Measurements from ENCODE around the gene TBCC. TPM values are rescaled to one million over a fixed set of nuclear protein-coding genes. Genes with fewer than 3 reads are reported as not detected.

The TBCC gene
- total and polyA plus RNA-seq, 4 donors: 6.9 to 13.5 (median 11.7) TPM

- TF ChIP-seq REST (IDR thresholded peaks at IDR 0.05): no peak
These were observed 10.8 kb upstream of the TBCC start (continued) for GRCh38 chr6:42756722-42757121.

GRCh38 chr6:42754759-42755158, 8.9 kb upstream of the TBCC start:
- no peak overlapping the region for H3K27ac ChIP-seq (ENCODE audit: low read depth in 1 of 2, low read length in 2 of 2)
- TF ChIP-seq EGR1 (IDR thresholded peaks at IDR 0.05; ENCODE audit: low read depth in 2 of 2) (no peak), HNF4A (conservative IDR thresholded peaks at IDR 0.05) (no peak), NR2F2 (IDR thresholded peaks at IDR 0.05) (no peak), HNF4G (IDR thresholded peaks at IDR 0.05) (no peak), SP1 (IDR thresholded peaks at IDR 0.05) (no peak), CTCF (IDR thresholded peaks at IDR 0.05; ENCODE audit: low read depth, low read length, missing input control) (no peak), FOXA2 (IDR thresholded peaks at IDR 0.05) (no peak), ZBTB33 (IDR thresholded peaks at IDR 0.05) (no peak), ATF3 (IDR thresholded peaks at IDR 0.05) (no peak), RXRA (IDR thresholded peaks at IDR 0.05) (no peak), RAD21 (IDR thresholded peaks at IDR 0.05) (no peak), MAX (IDR thresholded peaks at IDR 0.05) (no peak), YY1 (IDR thresholded peaks at IDR 0.05) (no peak), REST (IDR thresholded peaks at IDR 0.05) (no peak), TAF1 (conservative IDR thresholded peaks at IDR 0.05) (no peak), JUND (IDR thresholded peaks at IDR 0.05) (no peak), GABPA (IDR thresholded peaks at IDR 0.05 in 1 of 2, conservative IDR thresholded peaks at IDR 0.05 in 1 of 2) (no peak), FOXA1 (IDR thresholded peaks at IDR 0.05) (no peak)

More at GRCh38 chr6:42754759-42755158, 8.9 kb upstream of the TBCC start:
- Histone ChIP-seq H3K27me3 (ENCODE audit: control insufficient read depth in 4 of 4, insufficient read depth in 4 of 4, low read length in 3 of 4) (no peaks in the 10 kb centered on the region), H3K4me1 (ENCODE audit: control insufficient read depth in 4 of 4, insufficient read depth in 4 of 4, low read length in 3 of 4) (no peaks in the 10 kb centered on the region), H3K36me3 (ENCODE audit: control insufficient read depth in 4 of 4, insufficient read depth in 3 of 4, low read depth in 1 of 4, low read length in 3 of 4) (no peaks in the 10 kb centered on the region), H3K9me3 (ENCODE audit: control insufficient read depth in 4 of 4, low read length in 3 of 4) (no peaks in the 10 kb centered on the region), H3K4me3 (ENCODE audit: low read depth in 1 of 3, low read length in 3 of 3) (no peak overlapping the region), H3K9ac (ENCODE audit: low read depth in 1 of 2, low read length in 2 of 2) (no peak overlapping the region)
- DNase-seq (ENCODE audit: low spot score): no peak
- WGBS: 94% methylated on average over 5 of the region's 5 CpGs
